Body of pancreas (tissue), 4 donors: ENCODE results near the gene SLC35F5.

Experiments used
- POLR2A ChIP-seq, 3 donors: fragments of 450-650 bp; IDR thresholded peaks; one replicate each; pipeline ENCODE4 v1.6.1; 2016; ENCODE audit warnings: antibody characterized with exemption in 3 of 3, mild to moderate bottlenecking in 2 of 3
- TF ChIP-seq, protein P1 (sequence below), 7 experiments: fragments of 450-650 bp in 4 of 7; fragments of 200-600 bp in 3 of 7; sonication (generic) in 3 of 7; IDR thresholded peaks; one replicate each; pipeline ENCODE4 v1.5.1; 2016 to 2019; ENCODE audit warnings: antibody characterized with exemption in 7 of 7

DNA sequence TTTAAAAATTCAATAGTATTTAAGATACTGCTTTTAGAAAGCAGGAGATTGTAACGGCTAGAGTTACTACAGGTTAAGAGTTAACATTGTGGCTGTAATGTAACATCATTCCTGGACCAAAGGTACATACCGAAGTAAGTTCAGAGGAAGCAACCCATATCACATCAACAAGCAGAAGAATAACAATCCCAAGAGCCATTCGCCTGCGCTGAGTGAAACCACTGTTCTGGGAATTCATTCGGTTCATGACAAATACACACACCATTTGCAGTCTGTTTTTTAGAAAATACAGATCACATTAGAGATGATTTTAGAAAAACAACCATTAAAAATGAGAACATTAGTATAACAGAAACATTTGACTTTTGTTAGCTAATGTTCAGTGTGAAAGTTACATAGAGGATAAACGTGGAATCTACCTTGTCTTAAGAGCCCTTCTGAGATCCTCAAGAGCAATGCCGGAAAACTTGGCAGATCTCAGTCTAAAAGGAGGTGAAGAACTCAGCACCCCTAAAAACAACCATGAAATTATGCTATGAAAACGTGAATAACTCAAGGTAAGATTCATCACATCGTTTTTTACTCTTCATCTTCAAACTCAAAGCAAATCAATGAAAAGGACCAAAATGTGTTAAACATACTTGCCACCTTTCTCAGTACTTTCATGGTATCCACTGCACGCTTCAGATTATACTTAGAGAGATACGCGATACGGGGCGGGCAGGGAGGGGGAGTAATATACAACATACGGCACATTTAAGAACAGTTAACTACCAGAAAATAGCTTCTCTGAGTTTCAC, 1.2 kb downstream of the SLC35F5 start:
- TF ChIP-seq, protein P1, sequence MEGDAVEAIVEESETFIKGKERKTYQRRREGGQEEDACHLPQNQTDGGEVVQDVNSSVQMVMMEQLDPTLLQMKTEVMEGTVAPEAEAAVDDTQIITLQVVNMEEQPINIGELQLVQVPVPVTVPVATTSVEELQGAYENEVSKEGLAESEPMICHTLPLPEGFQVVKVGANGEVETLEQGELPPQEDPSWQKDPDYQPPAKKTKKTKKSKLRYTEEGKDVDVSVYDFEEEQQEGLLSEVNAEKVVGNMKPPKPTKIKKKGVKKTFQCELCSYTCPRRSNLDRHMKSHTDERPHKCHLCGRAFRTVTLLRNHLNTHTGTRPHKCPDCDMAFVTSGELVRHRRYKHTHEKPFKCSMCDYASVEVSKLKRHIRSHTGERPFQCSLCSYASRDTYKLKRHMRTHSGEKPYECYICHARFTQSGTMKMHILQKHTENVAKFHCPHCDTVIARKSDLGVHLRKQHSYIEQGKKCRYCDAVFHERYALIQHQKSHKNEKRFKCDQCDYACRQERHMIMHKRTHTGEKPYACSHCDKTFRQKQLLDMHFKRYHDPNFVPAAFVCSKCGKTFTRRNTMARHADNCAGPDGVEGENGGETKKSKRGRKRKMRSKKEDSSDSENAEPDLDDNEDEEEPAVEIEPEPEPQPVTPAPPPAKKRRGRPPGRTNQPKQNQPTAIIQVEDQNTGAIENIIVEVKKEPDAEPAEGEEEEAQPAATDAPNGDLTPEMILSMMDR (IDR thresholded peaks at IDR 0.05): no peak
- TF ChIP-seq POLR2A (IDR thresholded peaks at IDR 0.05): no peak
